HCT116 (cell line): ENCODE measurements around the gene PPP1R27. TPM values are rescaled to one million over a fixed set of nuclear protein-coding genes. Genes with fewer than 3 reads are reported as not detected.

Experiments used
- ATAC-seq: fragments of 200-7000 bp; cut with Tn5 transposase; 2 replicates; pipeline ENCODE4 v1.9.1; 2020; ENCODE audit warnings: mild to moderate bottlenecking, moderate library complexity
- BruUV-seq: library from RNA; stranded (reverse); fragments of 400-500 nt; replicated peaks from 2 replicates; lab custom pipeline; 2021; lab: Mats Ljungman, UMichigan
- CTCF ChIA-PET: fragments of 300-600 bp; sonication (Branson Sonifier 250); formaldehyde crosslinking; loops from one replicate; lab custom pipeline; 2021; ENCODE audit warnings: antibody characterized with exemption; lab: Charles Lee
- POLR2A ChIA-PET: fragments of 300-600, 350-600 bp; sonication (Branson Sonifier 250); formaldehyde crosslinking; loops from one replicate; lab custom pipeline; 2021; ENCODE audit warnings: antibody characterized with exemption; lab: Charles Lee
- RAD21 ChIA-PET, 2 experiments: fragments of 300-600 bp; sonication (Branson Sonifier 250); formaldehyde crosslinking; loops; one replicate each; lab custom pipeline; 2023; ENCODE audit warnings: low total read pairs in 2 of 2; ENCODE audit not compliant: uncharacterized antibody in 2 of 2, unreplicated experiment in 2 of 2, low non-redundant PET in 1 of 2; lab: Charles Lee
- DNase-seq: peaks from one replicate; pipeline ENCODE4 v3.0.0-alpha.2; 2010; ENCODE audit warnings: low read depth, low spot score
- H2AFZ ChIP-seq: fragments of 200-600 bp; shearing (Covaris generic), sonication (generic); 2 replicates; pipeline ENCODE4 v1.6.1; 2017; ENCODE audit warnings: low read depth, mixed run types, mixed read lengths, antibody characterized with exemption, low read length; ENCODE audit not compliant: poor library complexity, severe bottlenecking
- H3K27ac ChIP-seq: 2 replicates; pipeline ENCODE4 v1.5.1; 2012; ENCODE audit warnings: low read depth, low read length
- H3K27me3 ChIP-seq: fragments of 200-600 bp; sonication (generic); 2 replicates; pipeline ENCODE4 v1.6.1; 2016; ENCODE audit warnings: mixed run types, low read length, mixed read lengths; ENCODE audit not compliant: insufficient read depth
- H3K36me3 ChIP-seq, 2 experiments: fragments of 200-500 bp in 1 of 2; fragments of 200-600 bp in 1 of 2; sonication (Bioruptor generic) in 1 of 2; sonication (generic) in 1 of 2; 2 replicates each; pipeline versions ENCODE4 v1.5.1 to v1.6.1; 2014 to 2016; ENCODE audit warnings: low read length in 2 of 2, inconsistent platforms in 1 of 2, mixed read lengths in 1 of 2, mixed run types in 1 of 2; ENCODE audit not compliant: insufficient read depth in 2 of 2, control insufficient read depth in 1 of 2
- H3K4me1 ChIP-seq, 2 experiments: fragments of 200-600 bp in 1 of 2; sonication (generic) in 1 of 2; 2 replicates each; pipeline versions ENCODE4 v1.5.1 to v1.6.1; 2012 to 2017; ENCODE audit warnings: low read length in 2 of 2, inconsistent platforms in 1 of 2, mild to moderate bottlenecking in 1 of 2, mixed read lengths in 1 of 2, mixed run types in 1 of 2, moderate library complexity in 1 of 2; ENCODE audit not compliant: insufficient read depth in 2 of 2, control insufficient read depth in 1 of 2
- H3K4me2 ChIP-seq: fragments of 200-600 bp; sonication (generic); 2 replicates; pipeline ENCODE4 v1.6.1; 2017; ENCODE audit warnings: mixed run types, low read length, mixed read lengths
- H3K4me3 ChIP-seq, 2 experiments: fragments of 200-600 bp in 1 of 2; sonication (generic) in 1 of 2; replicated peaks in 1 of 2; 2 replicates each; pipeline ENCODE4 v1.5.1; 2011 to 2016; ENCODE audit warnings: low read length in 2 of 2, control low read depth in 1 of 2, low read depth in 1 of 2, mild to moderate bottlenecking in 1 of 2, mixed read lengths in 1 of 2, mixed run types in 1 of 2
- H3K79me2 ChIP-seq: fragments of 200-600 bp; sonication (generic); 2 replicates; pipeline ENCODE4 v1.6.1; 2017; ENCODE audit warnings: mild to moderate bottlenecking, mixed run types, low read length, moderate library complexity, mixed read lengths; ENCODE audit not compliant: insufficient read depth
- H3K9ac ChIP-seq: fragments of 200-600 bp; sonication (generic); 2 replicates; pipeline ENCODE4 v1.6.1; 2016; ENCODE audit warnings: low read length, mixed read lengths
- H3K9me2 ChIP-seq: fragments of 200-600 bp; sonication (generic), shearing (Covaris generic); 2 replicates; pipeline ENCODE4 v1.6.1; 2017; ENCODE audit warnings: mixed run types, mild to moderate bottlenecking, moderate library complexity; ENCODE audit not compliant: insufficient read depth
- H3K9me3 ChIP-seq, 2 experiments: fragments of 200-500 bp in 1 of 2; fragments of 200-600 bp in 1 of 2; sonication (Bioruptor generic) in 1 of 2; sonication (generic) in 1 of 2; 2 replicates each; pipeline ENCODE4 v1.6.1; 2014 to 2017; ENCODE audit warnings: low read length in 2 of 2, mixed read lengths in 2 of 2, inconsistent platforms in 1 of 2, low read depth in 1 of 2, mild to moderate bottlenecking in 1 of 2, mixed run types in 1 of 2, moderate library complexity in 1 of 2; ENCODE audit not compliant: control insufficient read depth in 1 of 2, insufficient read depth in 1 of 2
- H4K20me1 ChIP-seq: fragments of 200-600 bp; sonication (generic), shearing (Covaris generic); 2 replicates; pipeline ENCODE4 v1.6.1; 2017; ENCODE audit warnings: mixed run types, mild to moderate bottlenecking, moderate library complexity; ENCODE audit not compliant: insufficient read depth
- POLR2A ChIP-seq: IDR thresholded peaks from 2 replicates; pipeline ENCODE4 v1.7.0; 2011; ENCODE audit warnings: borderline replicate concordance; ENCODE audit not compliant: insufficient read depth, insufficient read length; ENCODE audit errors: extremely low read depth
- POLR2AphosphoS5 ChIP-seq: IDR thresholded peaks from 2 replicates; pipeline ENCODE4 v1.6.1; 2011; ENCODE audit warnings: mild to moderate bottlenecking, low read depth, low read length, moderate library complexity
- RAD21 ChIP-seq: IDR thresholded peaks from 2 replicates; pipeline ENCODE4 v1.6.1; 2012; ENCODE audit warnings: low read depth, mild to moderate bottlenecking
- ZFX ChIP-seq: fragments of 450-650 bp; IDR thresholded peaks from 2 replicates; pipeline ENCODE4 v1.6.1; 2017
- intact Hi-C: fragments of 100-400 bp; cut with micrococcal nuclease; formaldehyde crosslinking; loops from 2 replicates; pipeline ENCODE4 v1.10.0; 2022
- total RNA-seq: library from RNA; stranded (reverse); gene quantifications from one replicate; pipeline ENCODE4 v1.2.1, GENCODE V29; 2021; ENCODE audit not compliant: unreplicated experiment
- TF ChIP-seq, protein P1 (sequence below): IDR thresholded peaks from 2 replicates; pipeline ENCODE4 v1.6.1; 2012

Gene PPP1R27
- total RNA-seq, 1 experiment from 2014 or later: not detected

DNA sequence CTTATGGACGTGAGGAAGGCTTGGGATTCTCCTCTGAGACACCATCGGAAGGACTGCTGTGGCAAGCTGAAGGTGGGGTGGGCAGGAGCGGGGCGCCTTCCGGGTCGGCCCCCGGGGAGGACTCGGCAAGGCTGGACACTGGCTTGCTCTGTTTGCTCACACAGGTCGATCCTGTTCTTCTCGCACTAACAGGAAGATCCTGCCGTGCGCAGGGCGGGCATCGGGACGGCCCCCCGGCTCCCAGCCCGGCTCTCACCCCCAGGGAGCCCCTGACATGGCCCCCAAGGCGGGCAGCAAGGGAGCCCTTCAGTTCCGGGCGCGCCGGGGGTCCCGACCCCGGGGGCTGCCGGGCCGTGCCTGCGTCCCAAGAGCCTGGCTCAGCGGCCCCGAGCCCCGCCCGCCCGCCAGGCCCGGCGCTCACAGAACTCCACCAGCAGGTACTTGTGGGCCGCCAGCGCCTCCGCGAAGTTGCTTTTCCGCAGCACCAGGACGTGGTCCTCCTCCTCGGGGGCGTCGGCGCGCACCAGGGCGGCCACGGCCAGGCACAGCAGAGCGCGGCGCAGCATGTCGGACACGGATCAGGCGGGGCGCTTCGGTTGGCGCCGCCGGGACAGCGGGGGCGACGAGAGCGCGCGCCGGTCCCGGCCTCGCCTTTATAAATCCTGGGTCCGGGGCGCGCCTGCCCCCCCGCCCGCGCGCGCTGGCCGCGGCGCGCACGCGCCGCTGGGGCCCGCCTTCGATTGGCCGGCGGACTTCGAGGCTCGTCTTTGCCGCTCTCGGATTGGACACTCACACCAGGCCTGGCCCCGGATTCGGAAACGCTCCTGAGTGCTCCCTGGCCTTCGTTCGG is 25.3 kb upstream of the PPP1R27 start, which contains the start of gene P4HB:
Gene P4HB, minus strand, starts transcription at position 630 of the 850 bp plus-strand sequence. Its CDS starts 64 bp downstream, at position 566.
- TF ChIP-seq ZFX (peak; percentile 87; the same call in 1 of the 2 replicates), POLR2AphosphoS5 (peak; percentile 99), RAD21 (no peak), POLR2A (peak; percentile 89)
- TF ChIP-seq, protein P1, sequence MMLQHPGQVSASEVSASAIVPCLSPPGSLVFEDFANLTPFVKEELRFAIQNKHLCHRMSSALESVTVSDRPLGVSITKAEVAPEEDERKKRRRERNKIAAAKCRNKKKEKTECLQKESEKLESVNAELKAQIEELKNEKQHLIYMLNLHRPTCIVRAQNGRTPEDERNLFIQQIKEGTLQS: no peak
- Histone ChIP-seq H3K27me3 (no peaks in the 10 kb centered on the region), H3K27ac (peak within 1 kb of the TSS; percentile 94), H4K20me1 (peaks cover 10% of the 10 kb centered on the region; the same call in 1 of the 2 replicates), H3K9ac (peak within 1 kb of the TSS; percentile 99), H3K9me2 (no peaks in the 10 kb centered on the region), H3K4me2 (peak within 1 kb of the TSS; percentile 95), H3K9me3 (no peaks in the 10 kb centered on the region), H3K36me3 (peaks cover 28 to 53% of the 10 kb centered on the region in 2 experiments), H2AFZ (no peak within 1 kb of the TSS), H3K79me2 (peaks cover 93% of the 10 kb centered on the region), H3K4me1 (peaks cover 20 to 51% of the 10 kb centered on the region in 2 experiments), H3K4me3 (peak within 1 kb of the TSS; percentile 95 to 97)
- ChIA-PET RAD21 (interaction anchor here in 1 of 2 experiments (0.6 kb wide), 1 partner anchor 68 kb away, joined by 3 read pairs; the partner anchor contains the start of gene MAFG), POLR2A (interaction anchor here (0.7 to 1.2 kb wide), 6 partner anchors 9 to 157 kb away, joined by 3 to 6 read pairs (median 3); partner anchors contain the start of gene MRPL12), CTCF (interaction anchor here (0.7 to 1.0 kb wide), 3 partner anchors 9 to 38 kb away, joined by 3 to 7 read pairs (median 6); no protein-coding TSS in a partner anchor)
- no TSS peak for BruUV-seq
- intact Hi-C loops: loop anchor here (2.0 kb wide), 1 partner anchor 27 kb away; the partner anchor contains the start of gene MCRIP1
- no peak for DNase-seq
- peak; percentile 83 for ATAC-seq
